Kidney tubule cell (primary cell): ENCODE results near the gene CPN1.
"Not testable (repeated sequence)": the region's sequence is repeated elsewhere in the genome, so short reads cannot be mapped to it uniquely, and the experiment has no call there.

Experiments
- DNase-seq: peaks from one replicate; pipeline ENCODE4 v3.0.0-alpha.2; 2018; ENCODE audit warnings: low spot score

The CPN1 gene

DNA sequence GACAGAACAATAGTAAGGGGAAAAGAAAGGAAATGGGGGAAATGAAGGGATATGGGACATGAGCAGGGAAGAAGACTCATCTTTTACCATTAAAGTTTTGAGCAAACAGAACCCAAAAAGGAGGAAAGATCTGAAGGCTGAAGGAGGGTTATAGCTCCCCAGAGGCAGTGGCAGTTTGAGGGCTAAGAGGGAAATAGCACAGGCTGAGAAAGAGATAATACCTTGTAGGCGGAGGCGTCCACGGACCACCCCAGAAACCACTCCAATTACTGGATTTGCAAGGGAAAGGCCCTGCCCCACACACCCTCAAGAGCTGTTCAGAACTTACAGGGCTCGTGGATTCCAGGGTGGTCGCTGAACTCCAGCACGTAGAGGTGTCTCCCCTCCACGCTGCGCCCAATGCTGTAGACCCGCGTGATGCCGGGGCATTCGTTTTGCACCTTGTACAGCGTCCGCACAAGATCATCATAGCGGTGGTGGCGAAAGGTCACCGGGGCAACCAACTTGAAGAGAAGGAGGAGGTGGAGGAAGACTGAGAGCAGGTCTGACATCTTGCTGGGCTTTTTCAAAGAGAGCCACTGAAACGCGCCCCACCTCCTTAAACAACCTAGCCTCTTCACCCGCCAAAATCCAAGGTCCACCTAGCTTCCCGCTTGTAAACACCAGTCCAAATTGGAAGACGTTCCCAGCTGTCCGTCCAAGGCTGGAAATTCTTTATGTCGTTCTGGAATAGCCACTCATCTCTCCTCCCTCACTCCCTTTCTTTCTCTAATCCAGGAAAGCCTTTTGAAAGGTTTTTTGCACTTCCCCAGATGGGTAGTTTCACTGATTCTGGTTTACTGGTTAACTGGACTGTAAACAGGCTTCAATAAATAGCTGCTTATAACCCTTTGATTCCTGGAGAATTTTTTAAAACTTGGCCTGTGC is at the start of gene CPN1:
Gene CPN1 (minus strand): TSS at position 795 of the 927 bp plus-strand sequence. CDS start 244 bp downstream, at position 551.
- no peak for DNase-seq

DNA sequence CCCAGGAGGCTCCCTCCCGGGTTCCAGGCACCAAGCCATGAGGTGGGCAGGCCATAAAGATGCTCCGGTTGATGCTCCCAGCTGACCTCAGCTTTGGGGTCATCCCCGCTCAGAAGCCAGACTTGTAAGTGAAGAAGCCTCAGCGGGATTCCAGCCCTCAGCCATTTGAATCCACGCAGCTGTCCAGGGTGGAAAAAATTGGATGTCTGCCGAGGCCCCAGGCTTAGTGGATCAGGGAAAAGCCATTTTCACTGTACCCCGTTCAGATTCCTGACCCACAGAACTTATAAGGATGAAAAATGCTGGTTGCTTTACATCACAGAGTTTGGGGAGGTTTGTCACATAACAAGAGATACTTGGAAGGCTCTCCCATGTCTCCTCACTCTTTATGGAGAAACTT is 49.2 kb upstream of the CPN1 start:
- no peak for DNase-seq

DNA sequence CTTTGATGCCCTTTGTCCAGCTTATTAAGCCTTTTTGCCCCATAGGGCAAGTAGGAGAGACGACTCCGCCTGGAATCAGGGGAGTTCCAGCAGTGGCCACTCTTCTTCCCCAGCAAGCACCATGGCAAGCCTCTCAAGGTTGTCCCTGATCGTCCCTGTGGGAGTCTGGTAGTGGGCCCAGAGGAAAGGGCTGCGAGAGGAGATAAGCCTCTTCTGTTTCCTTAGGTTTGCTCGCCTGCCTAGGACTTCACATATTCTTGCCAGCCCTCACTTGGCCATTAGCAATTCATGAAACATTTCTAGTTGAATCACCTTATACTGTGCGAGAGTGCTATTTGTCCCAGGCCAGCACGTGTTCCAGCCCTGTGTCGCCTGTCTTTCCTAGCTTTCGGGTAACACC is 47.8 kb upstream of the CPN1 start:
- DNase-seq: no peak

DNA sequence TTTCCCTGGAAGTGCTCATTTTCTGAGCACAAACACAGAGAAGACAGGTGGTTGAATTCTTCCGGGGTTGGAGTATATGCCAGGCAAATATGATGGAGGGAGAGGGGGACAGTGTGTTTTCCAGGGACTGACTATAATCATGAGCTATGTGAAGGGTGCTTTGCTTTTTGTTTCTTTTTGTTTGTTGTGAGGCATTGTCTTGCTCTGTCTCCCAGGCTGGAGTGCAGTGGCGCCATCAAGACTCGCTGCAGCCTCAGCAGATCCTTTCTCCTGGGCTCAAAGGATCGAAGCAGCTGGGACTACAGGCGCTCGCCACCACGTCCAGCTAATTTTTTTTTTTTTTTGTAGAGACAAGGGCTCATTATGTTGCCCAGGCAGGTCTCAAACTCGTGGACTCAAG is 47.3 kb upstream of the CPN1 start:
- no peak for DNase-seq

DNA sequence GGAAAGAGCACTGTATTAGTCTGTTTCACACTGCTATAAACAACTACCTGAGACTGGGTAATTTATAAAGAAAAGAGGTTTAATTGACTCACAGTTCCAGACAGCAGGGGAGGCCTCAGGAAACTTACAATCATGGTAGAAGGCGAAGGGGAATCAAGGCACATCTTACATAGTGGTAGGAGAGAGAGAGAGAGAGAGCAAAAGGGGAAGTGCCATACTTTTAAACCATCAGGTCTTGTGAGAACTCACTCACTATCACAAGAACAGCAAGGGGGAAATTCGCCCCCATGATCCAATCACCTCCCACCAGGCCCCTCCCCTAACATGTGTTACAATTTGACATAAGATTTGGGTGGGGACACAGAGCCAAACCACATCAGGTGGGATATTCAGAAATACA is 43.7 kb upstream of the CPN1 start:
- not testable (repeated sequence) for DNase-seq

DNA sequence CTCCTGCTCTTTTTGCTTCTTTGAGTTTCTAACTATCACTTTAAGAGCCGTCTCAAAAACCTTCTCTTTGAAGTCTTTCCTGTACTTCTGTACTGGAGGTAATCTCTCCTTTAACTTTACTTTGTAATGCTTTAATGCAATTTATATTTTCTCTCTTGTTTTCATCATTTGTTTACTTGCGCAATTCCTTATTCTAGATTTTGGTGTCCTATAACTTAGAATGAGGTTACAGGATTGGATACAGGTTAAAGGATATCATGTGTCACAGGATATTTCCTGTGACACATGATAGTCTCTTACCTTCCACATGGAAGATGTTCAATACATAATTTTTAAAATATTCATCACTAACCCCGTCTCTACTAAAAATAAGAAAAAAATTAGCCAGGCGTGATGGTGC is 42.4 kb upstream of the CPN1 start:
- no peak for DNase-seq

DNA sequence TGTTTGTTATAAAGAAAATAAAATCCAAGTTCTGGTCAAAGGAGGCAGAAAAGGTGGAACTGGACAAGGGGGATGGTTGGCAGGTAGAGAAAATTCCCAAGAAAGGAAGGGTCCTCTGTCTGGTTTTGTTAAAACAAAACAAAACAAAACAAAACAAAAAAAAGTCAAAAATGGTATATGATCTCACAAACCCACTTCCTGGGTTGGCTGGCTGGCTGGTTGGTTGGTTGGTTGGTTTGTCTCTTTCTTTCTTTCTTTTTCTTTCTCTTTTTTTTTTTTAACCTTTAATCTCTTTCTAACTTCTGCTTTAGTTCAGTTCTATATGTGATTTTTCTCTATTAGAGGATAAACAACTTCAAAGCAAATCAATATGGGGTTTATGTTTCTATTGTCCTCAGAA is 41.1 kb upstream of the CPN1 start:
- no peak for DNase-seq

DNA sequence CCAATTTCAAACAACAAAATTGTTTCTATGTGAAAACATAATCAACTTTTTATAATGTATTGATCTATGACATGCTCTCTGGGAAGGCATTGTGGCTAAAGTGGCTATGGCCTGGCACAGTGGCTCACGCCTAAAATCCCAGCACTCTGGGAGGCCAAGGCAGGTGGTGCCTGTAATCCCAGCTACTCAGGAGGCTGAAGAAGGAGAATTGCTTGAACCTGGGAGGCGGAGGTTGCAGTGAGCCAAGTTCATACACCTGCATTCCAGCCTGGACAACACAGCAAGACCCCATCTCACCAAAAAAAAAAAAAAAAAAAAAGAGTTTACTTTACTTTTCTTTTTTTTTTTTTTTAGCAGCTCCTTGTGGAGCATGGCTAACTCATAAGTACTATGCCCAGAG is 38.9 kb upstream of the CPN1 start:
- no peak for DNase-seq

DNA sequence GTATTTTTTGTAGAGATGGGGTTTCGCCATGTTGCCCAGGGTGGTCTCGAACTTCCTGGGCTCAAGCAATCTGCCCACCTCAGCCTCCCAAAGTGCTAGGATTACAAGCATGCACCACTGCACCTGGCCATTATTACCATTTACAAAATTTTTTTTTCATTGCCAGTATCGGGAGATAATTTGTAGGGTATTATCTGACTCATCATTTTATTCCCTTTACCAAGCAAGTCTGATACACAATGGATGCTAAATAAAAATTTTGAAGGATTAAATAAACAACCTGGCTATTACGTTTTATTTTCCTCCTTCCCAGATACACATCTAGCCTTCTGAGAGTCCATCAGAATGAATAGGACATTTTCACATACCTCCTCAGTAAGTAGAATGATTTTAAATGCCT is 38.1 kb upstream of the CPN1 start:
- DNase-seq: no peak

DNA sequence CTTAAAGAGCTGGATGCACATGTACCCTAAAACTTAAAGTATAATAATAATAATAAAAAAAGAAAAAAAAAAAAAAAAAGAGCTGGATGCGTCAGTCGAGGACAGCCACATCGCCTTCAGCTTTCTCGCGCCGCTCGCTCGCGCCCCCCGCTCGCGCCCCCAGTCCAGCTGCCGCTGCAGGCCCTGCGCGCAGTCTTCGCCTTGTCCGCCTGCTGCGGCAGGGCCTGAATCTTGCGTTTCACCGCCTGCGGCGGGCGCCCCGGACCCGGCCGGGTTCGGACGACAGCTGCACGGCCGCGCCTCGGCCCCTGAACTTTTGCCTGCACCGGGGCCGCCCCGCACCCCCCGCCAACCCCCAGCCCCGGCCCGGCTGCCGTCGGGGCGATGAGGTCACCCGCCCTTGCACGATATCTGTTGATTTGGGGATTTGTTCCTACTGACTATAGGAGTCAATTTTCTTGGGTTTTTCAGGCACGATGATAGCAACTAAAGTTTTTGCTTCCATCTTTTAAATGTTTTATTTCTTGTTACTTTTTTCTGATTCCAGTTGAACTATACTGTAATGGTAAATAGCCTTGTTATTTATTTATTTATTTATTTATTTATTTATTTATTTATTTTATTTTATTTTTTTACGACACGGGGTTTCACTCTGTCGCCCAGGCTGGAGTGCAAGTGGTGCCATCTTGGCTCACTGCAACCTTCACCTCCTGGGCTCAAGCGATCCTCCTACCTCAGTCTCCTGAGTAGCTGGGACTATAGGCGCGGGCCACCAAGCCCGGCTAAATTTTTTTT is 33.5 kb upstream of the CPN1 start:
- no peak for DNase-seq

DNA sequence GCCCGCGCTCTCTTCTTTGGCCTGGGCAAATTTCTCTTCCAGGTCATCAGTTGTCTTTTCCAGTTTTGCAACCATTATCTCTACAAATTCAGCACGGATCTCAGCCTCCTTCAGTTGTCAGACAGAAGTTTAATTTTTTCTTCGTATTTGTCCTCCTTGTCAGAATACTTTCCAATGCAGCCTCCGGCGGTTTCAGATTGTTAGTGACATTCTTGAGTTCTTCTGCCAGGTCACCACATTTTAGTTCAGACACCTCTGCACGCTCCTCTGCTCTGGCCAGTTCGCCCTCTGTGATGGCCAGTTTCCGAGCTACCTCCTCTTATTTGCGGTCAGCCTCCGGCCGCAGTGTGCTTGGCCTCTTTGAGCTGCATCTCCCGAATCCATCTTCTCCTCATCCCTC is 32.8 kb upstream of the CPN1 start:
- DNase-seq: no peak

DNA sequence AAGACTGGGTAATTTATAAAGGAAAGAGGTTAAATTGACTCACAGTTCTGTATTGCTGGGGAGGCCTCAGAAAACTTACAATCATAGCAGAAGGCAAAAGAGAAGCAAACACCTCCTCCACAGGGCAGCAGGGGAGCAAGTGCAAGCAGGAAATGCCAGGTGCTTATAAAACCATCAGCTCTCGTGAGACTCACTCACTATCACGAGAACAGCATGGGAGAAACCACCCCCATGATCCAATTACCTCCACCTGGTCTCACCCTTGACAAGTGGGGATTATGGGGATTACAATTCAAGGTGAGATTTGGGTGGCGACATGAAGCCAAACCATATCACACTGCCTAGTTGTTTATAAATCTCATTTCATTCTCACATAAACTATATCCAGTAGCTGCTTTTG is 28.0 kb upstream of the CPN1 start:
- peak; percentile 20 for DNase-seq

DNA sequence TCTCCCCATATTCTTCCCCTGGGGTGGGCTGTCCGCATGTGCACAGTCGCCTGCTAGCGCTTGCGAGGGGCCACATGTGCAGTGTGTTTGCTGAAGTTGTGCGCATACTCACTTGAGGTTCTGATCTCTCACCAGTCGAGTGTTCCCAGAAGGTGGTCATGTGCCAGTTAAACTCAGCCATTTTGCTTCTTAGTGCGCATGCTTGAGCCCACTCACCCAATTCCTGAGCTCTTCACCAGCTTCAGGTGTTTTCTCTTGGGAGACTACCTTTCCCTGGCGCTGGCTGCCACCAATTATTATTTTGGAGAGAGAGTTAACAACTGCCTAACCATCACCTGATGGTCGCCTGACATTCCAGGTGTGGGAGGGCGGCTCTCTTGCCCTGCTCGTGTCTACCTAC is 25.2 kb upstream of the CPN1 start:
- DNase-seq: no peak

DNA sequence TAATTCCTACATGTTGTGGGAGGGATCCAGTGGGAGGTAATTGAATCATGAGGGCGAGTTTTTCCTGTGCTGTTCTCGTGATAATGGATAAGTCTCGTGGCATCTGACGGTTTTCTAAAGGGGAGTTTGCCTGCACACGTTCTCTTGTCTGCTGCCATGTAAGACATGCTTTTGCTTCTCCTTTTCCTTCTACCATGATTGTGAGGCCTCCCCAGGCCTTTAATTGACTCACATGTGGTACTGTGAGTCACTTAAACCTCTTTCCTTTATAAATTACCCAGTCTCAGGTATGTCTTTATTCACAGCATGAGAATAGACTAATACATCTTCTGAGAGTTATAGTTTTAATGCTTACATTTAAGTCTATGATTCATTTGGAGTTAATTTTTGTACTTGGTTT is 22.6 kb upstream of the CPN1 start:
- no peak for DNase-seq

DNA sequence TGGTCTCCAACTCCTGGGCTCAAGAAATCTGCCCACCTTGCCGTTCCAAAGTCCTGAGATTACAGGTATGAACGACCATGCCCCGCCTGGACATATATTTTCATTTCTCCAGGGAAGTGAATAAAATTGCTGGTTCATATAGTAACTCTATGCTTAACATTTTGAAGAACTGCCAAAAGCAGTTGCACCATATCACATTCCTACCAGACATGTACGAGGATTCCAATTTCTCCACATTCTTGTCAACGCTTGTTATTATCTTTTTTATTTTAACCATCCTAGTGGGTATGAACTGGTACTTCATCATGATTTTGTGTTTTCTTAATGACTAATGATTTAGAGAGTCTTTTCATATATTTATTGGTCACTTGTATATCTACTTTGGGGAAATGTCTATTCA is 21.9 kb upstream of the CPN1 start:
- no peak for DNase-seq

DNA sequence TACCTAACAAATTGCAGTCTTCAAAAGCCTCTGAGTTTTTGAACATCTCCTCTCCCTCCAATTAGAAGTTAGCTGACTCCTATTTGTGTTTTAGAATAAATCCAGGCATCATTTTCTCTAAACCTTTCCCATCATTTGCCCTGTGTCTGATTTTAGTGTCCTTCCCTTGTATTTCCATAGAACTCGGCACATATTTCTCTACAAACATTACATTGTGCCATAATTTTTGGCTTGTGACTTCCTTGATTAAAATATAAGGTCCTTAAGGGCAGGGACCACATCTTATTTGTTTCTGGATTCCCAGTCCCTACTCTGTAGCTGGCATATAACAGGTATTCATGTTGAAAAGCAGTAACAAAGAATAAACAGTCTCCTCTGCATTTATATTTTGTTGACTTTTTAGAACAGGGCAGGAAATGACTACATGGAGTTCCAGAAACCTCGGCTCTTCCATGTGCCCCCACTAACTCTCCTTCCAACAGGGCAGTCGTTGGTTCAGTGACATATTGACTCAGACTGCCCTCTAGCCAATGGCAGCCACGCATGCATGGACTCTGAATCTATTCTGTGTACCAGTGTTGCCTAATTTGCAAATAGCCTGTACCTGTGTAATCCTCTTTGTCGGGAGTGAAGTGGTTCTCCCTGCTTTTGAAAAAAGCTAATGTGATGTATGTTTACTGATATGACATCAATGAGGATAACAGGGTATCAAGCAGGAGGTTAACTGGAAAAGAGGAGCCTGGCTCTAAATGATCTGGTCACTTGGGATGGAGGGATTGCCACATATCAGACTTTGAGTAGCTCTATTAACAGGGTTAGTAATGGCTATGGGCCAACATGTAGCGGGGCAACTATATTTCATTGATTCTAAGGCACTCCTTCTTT is 19.8 kb upstream of the CPN1 start:
- peak; percentile 50 for DNase-seq

DNA sequence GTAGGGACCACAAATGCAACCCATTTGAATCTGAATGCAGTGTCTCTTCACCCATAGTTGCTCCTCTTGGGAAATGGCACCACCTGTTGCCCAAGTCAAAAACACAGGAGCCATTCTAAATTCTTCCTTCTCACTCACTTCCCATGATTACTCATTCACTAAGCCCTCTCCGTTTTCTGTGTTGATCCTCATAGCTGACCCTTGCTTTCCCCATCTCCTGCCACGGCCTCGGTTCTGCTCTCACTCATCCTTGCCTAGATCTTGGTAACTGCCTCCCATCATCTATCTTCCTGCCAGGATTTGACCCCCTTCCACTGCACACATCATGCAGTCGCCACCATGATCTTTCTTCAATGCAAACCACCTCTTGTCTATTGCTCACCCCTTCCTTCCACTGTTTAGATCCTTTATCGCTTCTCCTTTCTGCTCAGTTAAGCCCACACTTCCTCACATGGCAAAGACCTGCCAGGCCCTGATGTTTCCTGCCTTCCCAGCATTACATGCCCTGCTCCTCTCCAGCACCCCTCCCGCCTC is 19.0 kb upstream of the CPN1 start:
- peak; percentile 52 for DNase-seq

DNA sequence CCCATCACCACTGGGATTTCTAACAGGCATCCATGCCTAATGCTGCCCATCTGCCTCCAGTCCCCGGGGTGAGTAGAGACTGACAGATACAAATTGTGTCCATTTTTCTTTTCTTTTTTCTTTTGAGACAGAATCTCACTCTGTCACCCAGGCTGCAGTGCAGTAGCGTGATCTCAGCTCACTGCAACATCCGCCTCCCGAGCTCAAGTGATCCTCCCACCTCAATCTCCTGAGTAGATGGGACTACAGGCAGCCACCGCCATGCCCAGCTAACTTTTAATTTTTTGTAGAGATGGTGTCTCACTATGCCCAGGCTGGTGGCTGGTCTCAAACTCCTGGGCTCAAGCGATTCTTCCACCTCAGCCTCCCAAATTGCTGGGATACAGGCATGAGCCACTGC is 7.6 kb upstream of the CPN1 start:
- no peak for DNase-seq

DNA sequence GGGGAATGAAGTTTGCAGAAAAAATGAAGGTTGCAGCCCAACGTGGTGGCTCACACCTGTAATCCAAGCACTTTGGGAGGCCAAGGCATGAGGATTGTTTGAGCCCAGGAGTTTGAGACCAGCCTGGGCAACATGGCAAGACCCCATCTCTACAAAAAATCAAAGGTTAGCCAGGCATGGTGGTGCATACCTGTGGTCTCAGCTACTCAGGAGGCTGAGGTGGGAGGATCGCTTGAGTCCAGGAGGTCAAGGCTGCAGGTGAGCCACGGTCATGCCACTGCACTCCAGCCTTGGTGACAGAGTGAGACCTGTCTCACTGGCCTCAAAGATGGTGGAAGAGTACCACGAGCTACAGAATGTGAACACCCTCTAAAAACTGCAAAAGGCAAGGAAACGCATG is 5.0 kb upstream of the CPN1 start:
- DNase-seq: not testable (repeated sequence)

DNA sequence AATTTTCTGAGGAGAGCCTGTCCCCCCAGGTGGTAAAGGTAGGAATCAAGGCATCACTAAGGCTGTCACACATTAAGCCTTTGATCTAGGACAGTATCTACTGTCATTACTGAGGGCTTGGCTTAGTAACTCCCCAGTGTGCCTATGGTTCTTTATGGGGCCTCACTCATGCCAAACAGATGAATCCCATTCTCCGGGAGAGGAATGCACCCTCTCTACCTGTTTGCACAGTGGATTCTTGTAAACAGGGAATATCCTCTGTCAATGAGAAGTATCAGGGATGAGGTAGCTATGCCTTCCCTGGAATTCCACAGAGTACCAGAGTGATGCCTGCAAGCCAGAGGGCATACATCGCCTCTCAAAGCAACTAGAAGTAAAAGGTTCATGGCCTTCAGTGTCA is 3.9 kb upstream of the CPN1 start:
- DNase-seq: no peak

DNA sequence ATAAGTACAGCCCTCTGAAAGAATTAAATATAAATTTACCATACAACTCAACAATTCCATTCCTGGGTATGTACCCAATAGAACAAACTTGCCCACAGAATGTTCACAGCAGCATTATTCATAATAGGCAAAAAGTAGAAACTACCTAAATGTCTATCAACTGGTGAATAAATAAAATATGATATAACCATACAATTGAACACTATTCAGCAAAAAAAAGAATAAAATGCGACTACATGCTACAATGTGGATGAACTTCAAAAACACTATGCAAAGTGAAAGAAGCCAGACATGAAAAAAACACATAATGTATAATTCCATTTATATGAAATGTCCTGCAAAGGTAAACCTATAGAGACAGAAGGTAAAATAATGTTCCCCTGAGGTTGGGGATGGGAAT is 2.0 kb upstream of the CPN1 start:
- DNase-seq: no peak

DNA sequence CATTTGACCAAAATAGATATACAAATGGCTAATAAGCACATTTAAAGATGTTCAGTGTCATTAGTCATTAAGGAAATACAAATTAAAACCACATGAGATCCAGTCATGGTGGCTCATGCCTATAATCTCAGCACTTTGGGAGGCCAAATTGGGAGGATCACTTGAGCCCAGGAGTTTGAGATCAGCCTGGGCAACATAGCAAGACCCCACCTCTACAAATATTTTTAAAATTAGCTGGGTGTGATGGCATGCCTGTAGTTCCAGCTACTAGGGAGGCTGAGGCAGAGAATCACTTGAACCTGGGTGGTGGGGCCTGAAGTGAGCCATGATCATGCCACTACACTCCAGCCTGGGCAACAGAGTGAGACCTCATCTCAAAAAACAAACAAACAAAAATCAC is 607 bp upstream of the CPN1 start:
- DNase-seq: not testable (repeated sequence)
